ENCODE data around the gene CRELD1.
A peak's percentile ranks its signal among the peaks of the same experiment; 100 is the strongest.

Gene CRELD1

DNA sequence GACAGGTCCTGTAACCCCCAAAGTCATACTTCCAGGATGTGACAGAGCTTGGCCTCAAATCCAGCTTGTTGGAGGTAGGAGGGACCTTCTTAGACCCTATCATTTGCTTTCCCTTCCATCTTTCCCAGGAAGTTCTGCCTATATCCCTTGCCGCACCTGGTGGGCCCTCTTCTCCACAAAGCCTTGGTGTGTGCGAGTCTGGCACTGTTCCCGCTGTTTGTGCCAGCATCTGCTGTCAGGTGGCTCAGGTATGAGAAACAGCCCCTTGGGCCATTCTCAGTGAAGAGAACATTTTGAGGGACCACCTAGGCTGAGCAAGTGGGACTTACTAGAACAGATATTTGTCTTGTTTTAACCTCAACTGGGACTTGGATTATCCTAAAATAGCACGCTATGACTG, 29.7 kb upstream of the CRELD1 start:
- DNase-seq, result no peak

DNA sequence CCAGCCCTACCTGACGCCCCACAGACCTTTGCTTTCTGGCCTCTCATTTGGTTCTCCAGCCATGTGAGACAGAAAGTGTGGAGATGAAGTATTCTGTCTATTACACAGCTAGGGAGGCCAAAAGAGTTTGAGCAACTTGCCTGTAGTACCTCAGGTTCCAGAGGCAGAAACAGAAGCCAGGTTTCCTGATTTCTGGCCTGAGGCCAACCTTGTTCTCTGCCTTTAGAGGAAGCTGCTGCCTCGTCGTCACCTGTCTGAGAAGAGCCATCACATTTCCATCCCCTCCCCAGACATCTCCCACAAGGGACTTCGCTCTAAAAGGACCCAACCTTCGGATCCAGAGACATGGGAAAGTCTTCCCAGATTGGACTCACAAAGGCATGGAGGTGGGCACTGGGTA, 27.2 kb upstream of the CRELD1 start:
- DNase-seq, result no peak

GRCh38 chr3:9908286-9908685, 25.3 kb upstream of the CRELD1 start:
- no peak for DNase-seq

- no peak for DNase-seq
These were observed 24.2 kb upstream of the CRELD1 start for GRCh38 chr3:9909221-9910013.

DNA sequence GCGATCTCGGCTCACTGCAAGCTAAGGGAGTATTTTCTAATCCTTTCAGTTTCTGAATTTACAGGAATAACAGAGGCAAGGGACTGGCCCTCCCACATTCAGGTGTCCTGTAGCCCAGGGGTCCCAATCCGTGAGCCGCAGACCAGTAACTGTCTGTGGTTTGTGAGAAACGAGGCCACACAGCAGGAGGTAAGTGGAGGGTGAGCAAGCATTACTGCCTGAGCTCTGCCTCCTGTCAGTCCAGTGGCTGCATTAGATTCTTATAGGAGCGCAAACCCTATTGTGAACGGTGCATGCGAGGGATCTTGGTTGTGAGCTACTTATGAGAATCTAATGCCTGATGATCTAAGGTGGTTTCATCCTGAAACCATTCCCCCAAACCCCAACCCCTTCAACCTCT, 21.8 kb upstream of the CRELD1 start:
- DNase-seq, result no peak

GRCh38 chr3:9912294-9912935, 21.2 kb upstream of the CRELD1 start:
- DNase-seq, result peak; percentile 68

GRCh38 chr3:9913601-9914000, 20.0 kb upstream of the CRELD1 start:
- DNase-seq, result no peak

- DNase-seq, result no peak
These were observed 19.6 kb upstream of the CRELD1 start for GRCh38 chr3:9914011-9914410.

DNA sequence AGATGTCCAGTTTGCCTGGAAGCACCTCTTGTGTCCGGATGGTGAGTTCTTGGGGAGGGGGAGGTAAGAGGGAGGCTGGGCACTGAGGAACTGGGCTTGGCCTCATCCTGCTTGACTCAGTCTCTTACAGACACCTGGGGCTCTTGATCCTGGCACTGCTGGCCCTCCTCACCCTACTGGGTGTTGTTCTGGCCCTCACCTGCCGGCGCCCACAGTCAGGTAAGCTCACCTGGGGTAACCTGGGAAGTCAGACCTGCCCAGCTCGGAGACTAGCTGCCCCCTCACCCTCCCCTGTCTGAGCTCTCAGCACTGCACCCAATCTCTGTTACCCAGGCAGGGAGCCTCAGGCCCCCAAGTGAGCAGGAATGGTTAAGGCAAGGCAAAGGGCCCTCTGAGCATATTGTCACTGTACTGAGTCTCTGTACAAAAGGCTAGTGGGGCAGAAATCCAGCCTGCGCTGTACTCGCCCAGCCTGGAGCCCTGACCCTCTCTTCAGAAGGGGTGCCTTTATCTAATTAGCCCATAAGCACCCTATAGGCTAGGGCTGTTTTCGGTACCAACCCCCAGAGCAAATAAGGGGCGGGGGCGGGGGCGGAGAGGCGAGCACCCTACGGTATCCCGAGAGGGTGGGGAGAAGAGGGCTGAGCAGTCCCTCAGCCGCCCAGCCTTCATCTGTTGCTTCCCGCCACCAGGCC, 18.9 kb upstream of the CRELD1 start:
- peak; percentile 12 for DNase-seq

DNA sequence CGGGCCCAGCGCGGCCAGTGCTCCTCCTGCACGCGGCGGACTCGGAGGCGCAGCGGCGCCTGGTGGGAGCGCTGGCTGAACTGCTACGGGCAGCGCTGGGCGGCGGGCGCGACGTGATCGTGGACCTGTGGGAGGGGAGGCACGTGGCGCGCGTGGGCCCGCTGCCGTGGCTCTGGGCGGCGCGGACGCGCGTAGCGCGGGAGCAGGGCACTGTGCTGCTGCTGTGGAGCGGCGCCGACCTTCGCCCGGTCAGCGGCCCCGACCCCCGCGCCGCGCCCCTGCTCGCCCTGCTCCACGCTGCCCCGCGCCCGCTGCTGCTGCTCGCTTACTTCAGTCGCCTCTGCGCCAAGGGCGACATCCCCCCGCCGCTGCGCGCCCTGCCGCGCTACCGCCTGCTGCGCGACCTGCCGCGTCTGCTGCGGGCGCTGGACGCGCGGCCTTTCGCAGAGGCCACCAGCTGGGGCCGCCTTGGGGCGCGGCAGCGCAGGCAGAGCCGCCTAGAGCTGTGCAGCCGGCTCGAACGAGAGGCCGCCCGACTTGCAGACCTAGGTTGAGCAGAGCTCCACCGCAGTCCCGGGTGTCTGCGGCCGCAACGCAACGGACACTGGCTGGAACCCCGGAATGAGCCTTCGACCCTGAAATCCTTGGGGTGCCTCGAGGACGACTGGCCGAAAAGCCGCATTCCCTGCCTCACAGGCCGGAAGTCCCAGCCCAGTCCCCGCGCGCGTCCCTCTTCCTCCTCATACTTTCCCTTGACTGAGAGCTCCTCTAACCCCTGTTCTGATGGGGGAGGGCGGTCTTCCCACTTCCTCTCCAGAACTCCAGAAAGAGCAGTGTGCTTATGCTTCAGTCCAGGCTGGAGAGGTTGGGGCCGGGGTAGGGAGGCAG, 18.1 kb upstream of the CRELD1 start:
- DNase-seq, result peak; percentile 67

DNA sequence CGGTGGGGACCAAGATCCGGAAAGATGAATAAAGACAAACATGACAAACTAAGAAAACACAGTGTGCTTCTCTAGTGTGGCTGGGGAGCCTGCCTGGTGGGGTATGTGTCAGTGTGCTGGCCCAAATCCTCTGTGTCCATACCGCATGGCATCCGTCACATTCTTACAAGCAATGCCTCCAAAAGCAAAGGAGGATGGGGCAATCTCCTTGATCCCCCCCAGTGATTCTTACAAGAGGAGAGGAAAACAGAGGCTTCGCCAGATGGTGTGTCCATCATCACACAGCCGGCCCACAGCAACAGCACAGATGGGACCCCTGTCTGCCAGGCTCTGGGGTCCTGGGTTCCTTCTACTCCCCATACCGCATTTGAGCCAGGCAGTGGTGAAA, 17.3 kb upstream of the CRELD1 start:
- peak; percentile 62 for DNase-seq

GRCh38 chr3:9916734-9917680, 16.6 kb upstream of the CRELD1 start, which contains the start of gene IL17RC:
IL17RC (plus strand) TSS chr3:9917098; CDS start chr3:9917316, 218 bp downstream.
- peak; percentile 89 for DNase-seq

- DNase-seq, result no peak
These were observed 15.8 kb upstream of the CRELD1 start for GRCh38 chr3:9917820-9918219.

DNA sequence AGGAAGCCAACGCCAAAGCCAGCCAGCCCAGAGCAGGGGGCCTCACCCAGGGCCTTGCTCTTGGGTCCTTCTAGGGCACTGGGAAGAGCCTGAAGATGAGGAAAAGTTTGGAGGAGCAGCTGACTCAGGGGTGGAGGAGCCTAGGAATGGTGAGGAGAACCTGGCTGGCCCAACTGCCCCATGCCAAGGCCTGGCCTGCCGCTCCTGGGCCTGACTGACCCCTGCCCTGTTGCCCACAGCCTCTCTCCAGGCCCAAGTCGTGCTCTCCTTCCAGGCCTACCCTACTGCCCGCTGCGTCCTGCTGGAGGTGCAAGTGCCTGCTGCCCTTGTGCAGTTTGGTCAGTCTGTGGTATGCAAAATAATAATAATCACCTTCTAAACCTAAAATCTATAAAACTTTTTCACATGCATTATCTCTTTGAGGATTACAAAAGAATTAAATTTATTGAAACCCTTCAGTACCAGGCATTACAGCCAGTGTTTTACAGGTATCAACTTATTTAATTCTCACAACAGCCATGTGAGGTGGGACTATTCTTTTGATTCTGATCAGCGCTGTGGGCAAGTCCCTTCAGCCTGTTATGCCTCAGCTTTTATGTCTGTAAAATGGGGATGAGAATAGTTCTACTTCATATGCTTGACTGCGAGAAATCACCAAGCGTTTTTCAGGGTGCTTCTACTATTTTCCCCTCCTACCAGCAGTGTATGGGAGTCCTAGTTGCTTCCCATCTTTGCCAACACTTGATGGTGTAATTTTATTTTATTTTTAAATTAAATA, 15.2 kb upstream of the CRELD1 start:
- no peak for DNase-seq

DNA sequence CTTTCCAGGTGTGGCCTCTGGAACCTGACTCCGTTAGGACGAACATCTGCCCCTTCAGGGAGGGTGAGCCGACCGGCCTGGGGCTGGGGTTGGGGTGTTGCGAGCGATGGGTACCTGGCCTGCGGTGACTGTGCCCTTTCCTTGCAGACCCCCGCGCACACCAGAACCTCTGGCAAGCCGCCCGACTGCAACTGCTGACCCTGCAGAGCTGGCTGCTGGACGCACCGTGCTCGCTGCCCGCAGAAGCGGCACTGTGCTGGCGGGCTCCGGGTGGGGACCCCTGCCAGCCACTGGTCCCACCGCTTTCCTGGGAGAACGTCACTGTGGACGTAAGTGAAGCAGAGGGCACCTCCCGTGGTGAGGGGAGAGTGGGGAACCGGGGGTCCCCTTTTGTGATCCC, 5.5 kb upstream of the CRELD1 start:
- no peak for DNase-seq

GRCh38 chr3:9930804-9931418, 2.7 kb upstream of the CRELD1 start:
- no peak for DNase-seq

DNA sequence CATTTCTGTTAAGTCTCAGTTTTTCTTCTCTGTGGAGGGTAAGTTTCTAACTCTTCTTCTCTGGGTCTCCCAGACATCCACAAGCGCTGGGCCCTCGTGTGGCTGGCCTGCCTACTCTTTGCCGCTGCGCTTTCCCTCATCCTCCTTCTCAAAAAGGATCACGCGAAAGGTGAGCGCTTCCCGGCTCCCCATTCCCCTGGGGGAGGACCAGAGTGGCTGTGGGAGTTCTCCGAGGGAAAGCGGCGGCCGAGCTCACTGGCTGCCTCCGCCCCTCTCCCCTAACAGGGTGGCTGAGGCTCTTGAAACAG, 1.1 kb upstream of the CRELD1 start:
- no peak for DNase-seq

DNA sequence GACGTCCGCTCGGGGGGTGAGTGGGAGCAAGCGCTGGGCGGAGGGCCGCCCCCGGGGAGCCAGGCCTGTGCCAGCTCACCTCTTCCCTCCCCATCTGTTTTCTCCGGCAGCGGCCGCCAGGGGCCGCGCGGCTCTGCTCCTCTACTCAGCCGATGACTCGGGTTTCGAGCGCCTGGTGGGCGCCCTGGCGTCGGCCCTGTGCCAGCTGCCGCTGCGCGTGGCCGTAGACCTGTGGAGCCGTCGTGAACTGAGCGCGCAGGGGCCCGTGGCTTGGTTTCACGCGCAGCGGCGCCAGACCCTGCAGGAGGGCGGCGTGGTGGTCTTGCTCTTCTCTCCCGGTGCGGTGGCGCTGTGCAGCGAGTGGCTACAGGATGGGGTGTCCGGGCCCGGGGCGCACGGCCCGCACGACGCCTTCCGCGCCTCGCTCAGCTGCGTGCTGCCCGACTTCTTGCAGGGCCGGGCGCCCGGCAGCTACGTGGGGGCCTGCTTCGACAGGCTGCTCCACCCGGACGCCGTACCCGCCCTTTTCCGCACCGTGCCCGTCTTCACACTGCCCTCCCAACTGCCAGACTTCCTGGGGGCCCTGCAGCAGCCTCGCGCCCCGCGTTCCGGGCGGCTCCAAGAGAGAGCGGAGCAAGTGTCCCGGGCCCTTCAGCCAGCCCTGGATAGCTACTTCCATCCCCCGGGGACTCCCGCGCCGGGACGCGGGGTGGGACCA, 632 bp upstream of the CRELD1 start:
- DNase-seq, result peak; percentile 73

- DNase-seq, result no peak
These were observed 594 bp downstream of the CRELD1 start for GRCh38 chr3:9934235-9934621.

GRCh38 chr3:9934993-9935392, 1.4 kb downstream of the CRELD1 start:
- DNase-seq, result no peak

Data from HCEC 1CT (cell line).